Measurements from ENCODE around the gene SPINK1. TPM values are rescaled to one million over a fixed set of nuclear protein-coding genes. Genes with fewer than 3 reads are reported as not detected.

SPINK1 gene
- total RNA-seq (2022; extraction: Qiagen RNA extraction) = 0.28 to 1.3 TPM (median 0.58 TPM) in 5 replicates

GRCh38 chr5:147831465-147831864, at the start of gene SPINK1:
SPINK1 (minus strand) TSS chr5:147831671; CDS start chr5:147831577, 94 bp downstream.

GRCh38 chr5:147878066-147878759, 46.7 kb upstream of the SPINK1 start, which contains the start of gene SCGB3A2:
SCGB3A2 (plus strand) TSS chr5:147878711; CDS start chr5:147878804, 93 bp downstream.

GRCh38 chr5:147782110-147783028, 49.1 kb downstream of the SPINK1 start, which contains the start of gene JAKMIP2:
JAKMIP2 (minus strand) TSS chr5:147782728; CDS start chr5:147671806, 110,922 bp downstream.

Other genes with a start within 250 kb of the SPINK1 start
- gene JAKMIP2, start 48.9 kb downstream of the SPINK1 start, total RNA-seq (2022; extraction: Qiagen RNA extraction) = not detected in 5 replicates
- not detected in 5 replicates for gene SCGB3A2, start 47.0 kb upstream of the SPINK1 start, total RNA-seq (2022; extraction: Qiagen RNA extraction)
- gene C5orf46, start 74.9 kb upstream of the SPINK1 start, total RNA-seq (2022; extraction: Qiagen RNA extraction) = not detected in 5 replicates
- gene SPINK5, start 232.3 kb upstream of the SPINK1 start, total RNA-seq (2022; extraction: Qiagen RNA extraction) = not detected in 5 replicates